Epidermal melanocyte (primary cell): ENCODE data around the gene RBP7.

ENCODE experiments used
- DNase-seq: peaks from one replicate; pipeline ENCODE4 v3.0.0; 2011; ENCODE audit warnings: low spot score; ENCODE audit not compliant: insufficient read length

The RBP7 gene

DNA sequence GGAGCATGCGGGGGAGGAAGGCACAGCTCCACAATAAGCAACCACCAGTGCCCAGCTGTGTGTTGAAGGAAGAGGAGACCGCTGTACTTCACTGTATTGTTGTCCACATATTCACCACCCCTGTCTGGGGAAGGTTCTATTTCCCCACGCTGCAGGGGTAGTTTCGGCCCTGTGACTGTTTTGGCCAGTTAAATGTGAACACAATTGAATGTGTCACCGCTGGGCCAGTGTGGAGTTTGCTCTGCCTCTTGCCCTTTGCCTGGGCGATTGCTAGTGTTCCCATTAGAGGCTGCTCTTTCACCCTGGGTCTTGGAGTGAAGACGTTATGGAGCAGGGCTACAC lies 68.3 kb downstream of the RBP7 start:
- no peak for DNase-seq
